Gastrocnemius medialis (tissue), 4 donors: ENCODE data around the gene PRKCZ. TPM values are rescaled to one million over a fixed set of nuclear protein-coding genes. Genes with fewer than 3 reads are reported as not detected.

Source experiments
- ATAC-seq, 2 donors: fragments of 150-250 bp; one replicate each; pipeline ENCODE4 v1.9.1; 2016
- DNase-seq, 2 donors: peaks; one replicate each; pipeline ENCODE4 v3.0.0-alpha.2; 2019
- H3K27ac ChIP-seq, 4 donors: fragments of 200-600 bp; sonication (generic); 1 replicate in 1 of 4; 2 replicates in 3 of 4; pipeline ENCODE4 v1.5.1; 2016 to 2018; ENCODE audit warnings: mild to moderate bottlenecking in 2 of 4, moderate library complexity in 1 of 4
- H3K27me3 ChIP-seq, 3 donors: fragments of 200-600 bp; sonication (generic) in 2 of 3; 1 replicate in 1 of 3; 2 replicates in 2 of 3; pipeline versions ENCODE4 v1.5.1 to v1.6.0; 2016 to 2019; ENCODE audit warnings: mild to moderate bottlenecking in 1 of 3, moderate library complexity in 1 of 3
- H3K36me3 ChIP-seq, 2 donors: fragments of 200-600 bp; sonication (generic) in 1 of 2; one replicate each; pipeline ENCODE4 v1.5.1; 2017 to 2018
- H3K4me1 ChIP-seq, 2 donors: fragments of 200-600 bp; sonication (generic) in 1 of 2; one replicate each; pipeline ENCODE4 v1.5.1; 2016 to 2017; ENCODE audit warnings: mild to moderate bottlenecking in 2 of 2
- H3K4me3 ChIP-seq, 4 donors: fragments of 200-600 bp; sonication (generic) in 3 of 4; 1 replicate in 1 of 4; 2 replicates in 3 of 4; pipeline ENCODE4 v1.5.1; 2016 to 2019; ENCODE audit warnings: mild to moderate bottlenecking in 2 of 4
- H3K9me3 ChIP-seq, 3 donors: fragments of 200-600 bp; sonication (generic) in 2 of 3; 1 replicate in 1 of 3; 2 replicates in 2 of 3; pipeline ENCODE4 v1.5.1; 2016 to 2019
- CTCF ChIP-seq, 5 experiments: fragments of 450-650 bp in 3 of 5; fragments of 200-600 bp in 2 of 5; sonication (generic) in 2 of 5; IDR thresholded peaks in 4 of 5; conservative IDR thresholded peaks in 1 of 5; 1 replicate in 4 of 5; 2 replicates in 1 of 5; pipeline ENCODE4 v1.5.1; 2016 to 2019; ENCODE audit warnings: antibody characterized with exemption in 5 of 5, mild to moderate bottlenecking in 3 of 5, moderate library complexity in 3 of 5
- POLR2A ChIP-seq, 2 donors: fragments of 450-650 bp; IDR thresholded peaks; one replicate each; pipeline ENCODE4 v1.6.1; 2017; ENCODE audit warnings: antibody characterized with exemption in 2 of 2, mild to moderate bottlenecking in 2 of 2, moderate library complexity in 2 of 2
- in situ Hi-C, 4 donors: fragments of 200-750 bp; cut with MboI; loops; one replicate each; pipeline versions ENCODE4 v1.15.0 to v1.8.0; 2017; ENCODE audit warnings: low sequenced_read_pairs in 4 of 4
- intact Hi-C: fragments of 100-400 bp; cut with DNase I; formaldehyde crosslinking; loops from one replicate; pipeline ENCODE4 v1.15.1; 2023; ENCODE audit warnings: low total_unique reads
- total RNA-seq, 4 donors: library from RNA; depleted of rRNA; stranded (reverse); fragments of >200 nt; gene quantifications; one replicate each; pipeline versions ENCODE4 v1.1.0 to v1.2.3, GENCODE V29; 2016

The PRKCZ gene
- total RNA-seq, 4 donors from 2014 or later: 0.16 to 0.87 TPM; not detected in 2

- Histone ChIP-seq H3K9me3 (no peaks in the 10 kb centered on the region), H3K27me3 (no peaks in the 10 kb centered on the region), H3K4me3 (peak within 1 kb of the TSS; percentile 67 to 92 (median 78)), H3K27ac (peak within 1 kb of the TSS; percentile 92 to 100 (median 98)), H3K36me3 (no peaks in the 10 kb centered on the region), H3K4me1 (peaks cover 38 to 39% of the 10 kb centered on the region in 2 donors)
- TF ChIP-seq POLR2A (IDR thresholded peaks at IDR 0.05): no peak
- no peak for TF ChIP-seq CTCF (IDR thresholded peaks at IDR 0.05 in 4 of 5, conservative IDR thresholded peaks at IDR 0.05 in 1 of 5)
- in situ Hi-C loops (no loop called here), intact Hi-C loops (loop anchor here (2.0 kb wide), 1 partner anchor 29 kb away; no protein-coding TSS in a partner anchor)
- DNase-seq: no peak
- ATAC-seq: no peak
Observed at GRCh38 chr1:2228157-2228594, 178.0 kb downstream of the PRKCZ start, which contains the start of gene SKI. SKI (plus strand) TSS chr1:2228319; CDS start chr1:2228767, 448 bp downstream.

GRCh38 chr1:2228694-2229036 lies 178.5 kb downstream of the PRKCZ start:
- Histone ChIP-seq H3K27me3 (no peaks in the 10 kb centered on the region), H3K4me3 (peak overlapping the region; percentile 59 to 65 (median 60)), H3K4me1 (peaks cover 43 to 44% of the 10 kb centered on the region in 2 donors), H3K27ac (peak overlapping the region; percentile 83 to 93 (median 85)), H3K36me3 (no peaks in the 10 kb centered on the region), H3K9me3 (no peaks in the 10 kb centered on the region)
- TF ChIP-seq POLR2A (IDR thresholded peaks at IDR 0.05) (no peak), CTCF (IDR thresholded peaks at IDR 0.05 in 4 of 5, conservative IDR thresholded peaks at IDR 0.05 in 1 of 5) (no peak)
- in situ Hi-C loops (no loop called here), intact Hi-C loops (loop anchor here (2.0 kb wide), 1 partner anchor 30 kb away; no protein-coding TSS in a partner anchor)
- DNase-seq (no peak), ATAC-seq (peak; percentile 1 to 3)

- H3K9me3 ChIP-seq: no peaks in the 10 kb centered on the region
- in situ Hi-C loops (no loop called here), intact Hi-C loops (loop anchor here (2.0 kb wide), 1 partner anchor 30 kb away; no protein-coding TSS in a partner anchor)
- DNase-seq: peak; percentile 82 to 90
- peak overlapping the region; percentile 83 to 93 (median 85) for H3K27ac ChIP-seq
- H3K4me3 ChIP-seq: peak overlapping the region; percentile 59 to 65 (median 60)
- H3K4me1 ChIP-seq: peaks cover 49 to 50% of the 10 kb centered on the region in 2 donors
- no peaks in the 10 kb centered on the region for H3K36me3 ChIP-seq
- H3K27me3 ChIP-seq: no peaks in the 10 kb centered on the region
- TF ChIP-seq CTCF (IDR thresholded peaks at IDR 0.05 in 4 of 5, conservative IDR thresholded peaks at IDR 0.05 in 1 of 5) (peak in 2 of 5 experiments; percentile 8 to 16), POLR2A (IDR thresholded peaks at IDR 0.05) (peak; percentile 40 to 47)
- peak; percentile 46 to 54 for ATAC-seq
Observed at GRCh38 chr1:2229037-2229864, 179.0 kb downstream of the PRKCZ start.

GRCh38 chr1:2229911-2230731 lies 179.9 kb downstream of the PRKCZ start:
- ATAC-seq (no peak), DNase-seq (peak in 1 of 2 donors; percentile 49)
- in situ Hi-C loops (no loop called here), intact Hi-C loops (loop anchor here (2.0 to 5.0 kb wide), 2 partner anchors 31 to 82 kb away; no protein-coding TSS in a partner anchor)
- Histone ChIP-seq H3K4me3 (peak overlapping the region; percentile 59 to 65 (median 60)), H3K27ac (peak overlapping the region; percentile 83 to 93 (median 85)), H3K4me1 (peaks cover 58% of the 10 kb centered on the region in 2 donors), H3K27me3 (no peaks in the 10 kb centered on the region), H3K36me3 (no peaks in the 10 kb centered on the region), H3K9me3 (no peaks in the 10 kb centered on the region)
- no peak for TF ChIP-seq POLR2A (IDR thresholded peaks at IDR 0.05)
- TF ChIP-seq CTCF (IDR thresholded peaks at IDR 0.05 in 4 of 5, conservative IDR thresholded peaks at IDR 0.05 in 1 of 5): no peak
